MM.1S (cell line): Measurements from ENCODE around the gene ADAP1.

Experiments
- CTCF ChIP-seq: fragments of 300-600 bp; sonication (generic); IDR thresholded peaks from 2 replicates; pipeline ENCODE4 v1.5.1; 2016; ENCODE audit warnings: antibody characterized with exemption, low read length, mixed read lengths
- EZH2 ChIP-seq: fragments of 300-600 bp; sonication (generic); optimal IDR thresholded peaks from 2 replicates; pipeline ENCODE3; 2017; ENCODE audit warnings: low read depth, mild to moderate bottlenecking, antibody characterized with exemption, low read length, mixed read lengths

GRCh38 chr7:976901-977325, 22.4 kb upstream of the ADAP1 start:
- TF ChIP-seq EZH2: no peak
- TF ChIP-seq CTCF: no peak
